WTC11 (cell line): Measurements from ENCODE around the gene ZNF827. TPM values are rescaled to one million over a fixed set of nuclear protein-coding genes. Genes with fewer than 3 reads are reported as not detected.
A peak's percentile ranks its signal among the peaks of the same experiment; 100 is the strongest.

Source experiments
- ATAC-seq: fragments of 200-7000 bp; cut with Tn5 transposase; 2 replicates; pipeline ENCODE4 v1.10.0; 2021; ENCODE audit warnings: mild to moderate bottlenecking, moderate library complexity
- CTCF ChIA-PET: fragments of 300-600 bp; sonication (Branson Sonifier 250); formaldehyde crosslinking; loops from one replicate; lab custom pipeline; 2021; ENCODE audit warnings: antibody characterized with exemption; lab: Charles Lee
- POLR2A ChIA-PET: fragments of 350-600 bp; sonication (Branson Sonifier 250); formaldehyde crosslinking; loops from one replicate; lab custom pipeline; 2021; ENCODE audit warnings: antibody characterized with exemption; lab: Charles Lee
- DNase-seq: peaks from one replicate; pipeline ENCODE4 v3.0.0; 2021; ENCODE audit warnings: low spot score
- H3K27ac Mint-ChIP-seq: 2 replicates; pipeline ENCODE4 v1.8.0; 2021; ENCODE audit warnings: mixed read lengths
- H3K27me3 Mint-ChIP-seq: 2 replicates; pipeline ENCODE4 v1.8.0; 2021; ENCODE audit warnings: low read depth, mild to moderate bottlenecking, moderate library complexity, mixed read lengths
- H3K36me3 Mint-ChIP-seq: 2 replicates; pipeline ENCODE4 v1.8.0; 2021; ENCODE audit warnings: mixed read lengths
- H3K4me1 Mint-ChIP-seq: 2 replicates; pipeline ENCODE4 v1.8.0; 2022; ENCODE audit warnings: mixed read lengths
- H3K4me3 Mint-ChIP-seq: 2 replicates; pipeline ENCODE4 v1.8.0; 2021; ENCODE audit warnings: mild to moderate bottlenecking, moderate library complexity, mixed read lengths
- H3K9me3 Mint-ChIP-seq: 2 replicates; pipeline ENCODE4 v1.8.0; 2021; ENCODE audit warnings: mixed read lengths
- AR ChIP-seq: fragments of 250-450 bp; sonication (Bioruptor Pico); IDR thresholded peaks from 2 replicates; pipeline ENCODE4 v1.9.0; 2021; ENCODE audit warnings: mild to moderate bottlenecking
- ATF1 ChIP-seq: sonication (generic); formaldehyde crosslinking; IDR thresholded peaks from 2 replicates; pipeline ENCODE4 v1.8.1; 2023; ENCODE audit warnings: mild to moderate bottlenecking, moderate library complexity, missing genetic modification reagents
- E2F1 ChIP-seq: sonication (generic); formaldehyde crosslinking; IDR thresholded peaks from 2 replicates; pipeline ENCODE4 v1.8.0; 2022; ENCODE audit warnings: mild to moderate bottlenecking, missing genetic modification reagents
- E2F4 ChIP-seq: sonication (generic); formaldehyde crosslinking; IDR thresholded peaks from 2 replicates; pipeline ENCODE4 v1.8.1; 2022; ENCODE audit warnings: low read depth, mild to moderate bottlenecking, moderate library complexity, missing genetic modification reagents, borderline replicate concordance
- ERG ChIP-seq: fragments of 250-450 bp; sonication (Bioruptor Pico); IDR thresholded peaks from 2 replicates; pipeline ENCODE4 v1.8.0; 2021; ENCODE audit warnings: mild to moderate bottlenecking
- ESRRA ChIP-seq: sonication (generic); formaldehyde crosslinking; IDR thresholded peaks from 2 replicates; pipeline ENCODE4 v1.8.1; 2022; ENCODE audit warnings: mild to moderate bottlenecking, missing genetic modification reagents, borderline replicate concordance
- ETV6 ChIP-seq: sonication (generic); formaldehyde crosslinking; IDR thresholded peaks from 2 replicates; pipeline ENCODE4 v1.8.1; 2022; ENCODE audit warnings: mild to moderate bottlenecking, missing genetic modification reagents
- KAT7 ChIP-seq: sonication (generic); formaldehyde crosslinking; IDR thresholded peaks from 2 replicates; pipeline ENCODE4 v1.8.1; 2023; ENCODE audit warnings: missing genetic modification reagents, mild to moderate bottlenecking, borderline replicate concordance
- PRRX2 ChIP-seq: fragments of 250-450 bp; sonication (Bioruptor Pico); IDR thresholded peaks from 2 replicates; pipeline ENCODE4 v1.8.0; 2021; ENCODE audit warnings: mild to moderate bottlenecking
- SMAD4 ChIP-seq: sonication (generic); formaldehyde crosslinking; IDR thresholded peaks from 2 replicates; pipeline ENCODE4 v1.8.0; 2022; ENCODE audit warnings: mild to moderate bottlenecking, missing genetic modification reagents
- ZMAT4 ChIP-seq: fragments of 250-450 bp; sonication (Bioruptor Pico); IDR thresholded peaks from 2 replicates; pipeline ENCODE4 v1.9.0; 2021; ENCODE audit warnings: mild to moderate bottlenecking
- ZNF317 ChIP-seq: sonication (generic); formaldehyde crosslinking; IDR thresholded peaks from 2 replicates; pipeline ENCODE4 v1.8.1; 2023; ENCODE audit warnings: low read depth, mild to moderate bottlenecking, moderate library complexity, missing genetic modification reagents, borderline replicate concordance
- ZNF425 ChIP-seq: fragments of 250-450 bp; sonication (Bioruptor Pico); conservative IDR thresholded peaks from 2 replicates; pipeline ENCODE4 v1.9.0; 2021; ENCODE audit warnings: mild to moderate bottlenecking
- ZNF512 ChIP-seq: sonication (generic); formaldehyde crosslinking; IDR thresholded peaks from 2 replicates; pipeline ENCODE4 v1.8.1; 2022; ENCODE audit warnings: missing genetic modification reagents, borderline replicate concordance
- total RNA-seq: library from RNA; stranded (reverse); gene quantifications from 3 replicates; pipeline ENCODE4 v1.2.3, GENCODE V29; 2021

Gene ZNF827
- total RNA-seq, 1 experiment from 2014 or later: 25.6 TPM

- peaks cover 18% of the 10 kb centered on the region for H3K36me3 Mint-ChIP-seq
- no peak overlapping the region for H3K4me3 Mint-ChIP-seq
- H3K27me3 Mint-ChIP-seq: no peaks in the 10 kb centered on the region
- H3K9me3 Mint-ChIP-seq: no peaks in the 10 kb centered on the region; the same call in 1 of the 2 replicates
- H3K27ac Mint-ChIP-seq: no peak overlapping the region
- H3K4me1 Mint-ChIP-seq: peaks cover 59% of the 10 kb centered on the region
- TF ChIP-seq E2F4 (no peak), E2F1 (CRISPR knock-in tag) (no peak)
- TF ChIP-seq, all 79 proteins: peak for 0
- CTCF ChIA-PET: interaction anchor here (1.0 kb wide), 1 partner anchor 21 kb away, joined by 3 read pairs; no protein-coding TSS in a partner anchor
- no peak for ATAC-seq
- POLR2A ChIA-PET: no interaction called here
- DNase-seq: no peak
These were observed 71.6 kb downstream of the ZNF827 start for GRCh38 chr4:145866991-145867390.

- ATAC-seq (no peak), DNase-seq (no peak)
- H3K9me3 Mint-ChIP-seq: no peaks in the 10 kb centered on the region
- ChIA-PET CTCF (no interaction called here), POLR2A (no interaction called here)
- no peak overlapping the region for H3K27ac Mint-ChIP-seq
- TF ChIP-seq ESRRA (CRISPR knock-in tag): no peak
- no peak for TF ChIP-seq ERG (CRISPR knock-in tag)
- TF ChIP-seq ETV6 (CRISPR knock-in tag): no peak
- no peak overlapping the region for H3K4me3 Mint-ChIP-seq
- peaks cover 71% of the 10 kb centered on the region for H3K4me1 Mint-ChIP-seq
- no peaks in the 10 kb centered on the region for H3K27me3 Mint-ChIP-seq
- H3K36me3 Mint-ChIP-seq: peaks cover 12% of the 10 kb centered on the region
These were observed 73.2 kb downstream of the ZNF827 start for GRCh38 chr4:145865274-145865941.

- TF ChIP-seq ZNF512 (CRISPR knock-in tag) (no peak), ZNF425 (no peak), ZMAT4 (CRISPR knock-in tag) (no peak), SMAD4 (CRISPR knock-in tag) (no peak), ZNF317 (no peak), PRRX2 (CRISPR knock-in tag) (no peak), ATF1 (CRISPR knock-in tag) (no peak), KAT7 (no peak), AR (no peak)
- Mint-ChIP-seq H3K4me3 (no peak overlapping the region), H3K9me3 (no peaks in the 10 kb centered on the region), H3K4me1 (peaks cover 67% of the 10 kb centered on the region), H3K27me3 (no peaks in the 10 kb centered on the region), H3K27ac (peak overlapping the region; percentile 52; the same call in 1 of the 2 replicates), H3K36me3 (peaks cover 16% of the 10 kb centered on the region)
- DNase-seq (no peak), ATAC-seq (no peak)
- CTCF ChIA-PET: no interaction called here
- POLR2A ChIA-PET: no interaction called here
These were observed 75.4 kb downstream of the ZNF827 start for GRCh38 chr4:145863191-145863590.
